Nucleus accumbens (tissue), 56 donors: ENCODE measurements around the gene RNF166.

Experiments
- DNase-seq, 56 donors: peaks; one replicate each; lab custom pipeline; 2025; lab: John Stamatoyannopoulos, UW

Gene RNF166, protein sequence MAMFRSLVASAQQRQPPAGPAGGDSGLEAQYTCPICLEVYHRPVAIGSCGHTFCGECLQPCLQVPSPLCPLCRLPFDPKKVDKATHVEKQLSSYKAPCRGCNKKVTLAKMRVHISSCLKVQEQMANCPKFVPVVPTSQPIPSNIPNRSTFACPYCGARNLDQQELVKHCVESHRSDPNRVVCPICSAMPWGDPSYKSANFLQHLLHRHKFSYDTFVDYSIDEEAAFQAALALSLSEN

GRCh38 chr16:88706229-88706964 lies at the start of gene RNF166, which contains the start of gene CTU2:
RNF166 (minus strand) TSS chr16:88706408; CDS start chr16:88706325, 83 bp downstream.
CTU2 (plus strand) TSS chr16:88706503; CDS start chr16:88706531, 28 bp downstream.
- DNase-seq, result peak in 55 of 56 donors; percentile 15 to 92 (median 78)

- peak in 6 of 56 donors; percentile 4 to 42 (median 14) for DNase-seq
Observed at GRCh38 chr16:88754912-88755744, 48.9 kb upstream of the RNF166 start.

- no peak for DNase-seq
Observed at GRCh38 chr16:88754109-88754911, 48.1 kb upstream of the RNF166 start.

DNA sequence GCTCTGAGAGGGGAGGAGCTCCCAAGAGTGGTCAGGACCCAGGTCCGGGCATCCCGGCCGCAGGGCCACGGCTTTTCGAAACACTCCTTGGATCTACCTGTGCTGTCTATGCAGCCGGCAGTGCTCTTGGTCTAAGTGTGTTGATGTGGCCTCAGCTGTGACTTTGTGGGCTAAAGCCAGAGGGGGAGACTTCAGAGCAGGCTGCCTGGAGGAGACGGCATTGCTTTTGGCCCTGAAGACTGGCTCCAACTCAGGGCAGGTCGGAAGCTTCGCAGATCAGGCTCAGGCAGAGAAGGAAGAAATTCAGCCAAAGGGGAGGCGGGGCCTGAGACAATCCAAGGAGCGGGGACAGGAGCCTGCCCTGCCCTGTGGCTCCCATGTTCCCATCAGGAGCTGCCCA lies 47.4 kb upstream of the RNF166 start:
- no peak for DNase-seq

DNA sequence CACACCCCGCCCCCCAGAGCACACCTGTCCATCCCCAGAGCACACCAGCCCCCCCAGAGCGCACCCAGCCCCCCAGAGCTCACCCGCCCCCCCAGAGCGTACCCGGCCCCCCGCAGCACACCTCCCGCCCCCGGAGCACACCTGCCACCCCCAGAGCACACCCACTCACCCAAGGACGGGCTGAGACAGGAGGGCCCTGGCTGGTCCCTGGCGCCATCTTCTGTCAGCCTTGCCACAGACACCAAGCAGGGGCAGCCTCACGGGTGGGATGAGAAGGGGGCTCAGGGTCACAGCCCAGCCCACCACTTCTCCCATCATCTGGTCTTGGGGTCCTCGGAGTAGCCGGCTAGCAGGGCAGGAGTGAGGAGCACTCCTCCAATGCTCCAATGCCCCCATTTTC lies 47.0 kb upstream of the RNF166 start:
- DNase-seq, result no peak

DNA sequence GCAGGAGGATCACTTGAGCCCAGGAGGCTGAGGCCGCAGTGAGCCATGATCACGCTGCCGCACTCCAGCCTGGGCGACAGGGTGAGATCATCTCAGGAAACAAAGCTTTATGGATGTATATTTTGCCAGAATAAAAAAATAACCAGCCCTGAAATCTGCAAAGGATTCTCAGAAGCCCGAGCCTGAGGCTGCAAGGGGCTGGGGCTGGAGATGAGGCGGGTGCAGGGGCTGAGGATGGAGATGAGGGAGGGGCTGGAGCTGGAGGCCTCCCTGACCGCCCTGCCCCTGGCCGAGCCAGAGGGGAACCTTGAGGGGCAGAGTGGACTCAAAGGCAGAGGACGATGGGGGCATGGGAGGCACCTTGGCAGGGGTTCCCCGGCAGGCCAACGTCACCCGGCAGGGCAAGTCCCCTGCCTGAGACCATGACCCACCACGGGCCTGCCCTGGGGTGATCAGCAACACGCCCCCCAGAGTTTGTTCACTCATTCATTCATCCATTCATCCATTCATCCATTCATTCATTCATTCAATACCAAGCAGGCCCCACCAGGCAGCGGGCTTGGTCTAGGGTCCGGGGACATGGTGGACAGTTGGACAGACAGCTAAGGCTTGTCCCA lies 46.3 kb upstream of the RNF166 start:
- DNase-seq, result no peak

GRCh38 chr16:88750854-88751253 lies 44.6 kb upstream of the RNF166 start:
- DNase-seq, result no peak

DNA sequence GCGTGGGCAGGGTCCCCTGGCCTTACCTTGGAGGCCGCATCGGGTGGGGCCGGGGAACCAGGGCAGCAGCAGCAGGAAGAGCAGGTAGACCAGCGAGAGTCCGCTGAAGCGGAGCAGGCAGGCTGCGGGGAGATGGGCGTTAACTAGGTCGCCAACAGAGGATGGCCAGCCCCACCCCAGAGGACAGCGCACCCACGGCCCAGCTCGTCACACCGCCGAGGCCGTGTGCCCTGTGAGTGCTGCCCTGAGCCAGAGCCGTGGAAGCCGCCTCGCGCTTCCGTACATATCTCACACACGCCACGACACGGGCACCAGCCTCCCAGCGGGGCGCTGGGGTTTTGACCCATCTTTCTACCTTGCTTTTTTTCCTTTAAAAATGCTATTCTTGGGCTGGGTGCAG lies 43.1 kb upstream of the RNF166 start:
- DNase-seq, result no peak

DNA sequence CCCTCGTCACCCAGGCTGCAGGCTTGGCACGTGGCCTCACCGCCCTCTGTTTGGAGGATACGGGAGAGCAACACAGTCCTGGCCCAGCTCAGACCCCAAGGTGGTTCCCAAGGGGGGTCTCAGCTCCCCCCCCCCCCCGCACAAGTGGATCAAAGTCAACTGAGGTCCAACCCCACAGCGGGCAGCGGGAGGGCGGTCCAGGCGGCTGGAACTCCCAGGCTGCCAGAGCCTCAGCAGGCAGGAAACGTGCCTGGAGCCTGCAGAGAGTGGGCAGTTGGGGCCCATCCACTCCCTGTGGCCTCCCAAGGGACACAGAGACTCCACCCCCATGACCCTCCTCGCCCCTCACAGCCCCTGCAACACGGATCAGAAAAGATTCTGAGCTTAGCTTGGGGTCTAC lies 42.2 kb upstream of the RNF166 start:
- no peak for DNase-seq

- no peak for DNase-seq
Observed at GRCh38 chr16:88747588-88748301, 41.5 kb upstream of the RNF166 start.

- DNase-seq, result peak in 4 of 56 donors; percentile 13 to 34 (median 18)
Observed at GRCh38 chr16:88746506-88746905, 40.3 kb upstream of the RNF166 start.

GRCh38 chr16:88744577-88745521 lies 38.6 kb upstream of the RNF166 start:
- no peak for DNase-seq

GRCh38 chr16:88743693-88744576 lies 37.7 kb upstream of the RNF166 start:
- DNase-seq, result peak in 47 of 56 donors; percentile 8 to 80 (median 34)

DNA sequence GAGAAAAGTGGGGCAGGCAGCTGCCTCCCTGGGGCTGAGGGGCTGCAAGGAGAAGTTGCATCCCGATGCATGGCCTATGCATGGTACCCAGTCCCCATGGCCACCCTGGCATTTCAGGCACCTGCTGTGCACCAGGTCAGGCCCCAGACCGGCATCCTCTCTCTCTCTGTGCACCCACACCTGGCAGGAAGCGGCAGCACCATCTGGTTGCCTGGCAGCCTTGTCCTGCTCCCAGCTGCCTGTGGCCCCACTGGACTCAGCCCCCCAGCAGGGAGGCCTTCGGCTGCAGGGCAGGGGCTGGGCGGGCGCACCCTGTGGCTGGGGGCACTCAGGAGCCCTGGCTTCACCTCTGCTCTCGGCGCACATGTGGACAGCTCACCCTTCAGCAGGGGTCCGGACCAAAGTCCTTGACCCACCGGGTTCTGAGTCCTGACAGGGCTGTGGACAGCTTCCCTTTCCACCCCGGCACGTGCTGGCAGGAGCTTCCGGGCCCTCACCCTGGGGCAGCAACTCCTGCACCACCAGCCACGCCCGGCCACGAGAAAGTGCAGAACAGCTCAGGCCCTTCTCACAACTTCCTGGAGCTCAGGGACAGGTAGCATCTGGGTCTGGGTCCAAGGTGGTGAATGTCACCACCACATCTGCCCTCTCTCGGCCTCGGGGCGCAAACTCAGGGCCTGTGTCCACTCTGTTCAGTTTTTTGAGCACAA lies 36.8 kb upstream of the RNF166 start:
- no peak for DNase-seq

GRCh38 chr16:88741368-88741767 lies 35.2 kb upstream of the RNF166 start:
- no peak for DNase-seq

- DNase-seq, result no peak
Observed at GRCh38 chr16:88740727-88741055, 34.5 kb upstream of the RNF166 start.
